ENCODE results near the gene FZD1.

FZD1 gene

DNA sequence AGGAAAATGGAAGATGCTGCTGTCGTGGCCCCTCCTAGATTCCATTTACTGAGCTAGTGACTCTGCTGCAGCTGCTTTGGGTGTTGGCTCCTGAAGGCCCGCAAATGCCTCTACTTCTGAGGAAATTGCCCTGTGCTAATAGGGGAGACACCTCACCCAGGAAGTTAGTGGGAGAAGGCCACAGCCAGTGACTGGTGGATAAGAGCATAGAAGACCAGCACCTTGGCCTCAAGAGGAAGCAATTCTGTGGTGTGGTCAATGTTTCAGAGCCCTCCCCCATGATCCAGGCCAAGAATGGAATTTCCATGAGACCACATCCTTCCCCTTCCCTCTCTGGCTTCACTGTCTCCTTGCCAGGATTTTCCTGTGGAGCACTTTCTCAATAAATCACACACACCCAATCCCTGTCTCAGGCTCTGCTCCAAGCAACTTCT lies 25.0 kb upstream of the FZD1 start:
- no peak overlapping the region for H3K9ac ChIP-seq (ENCODE audit: low read length)
- no peak overlapping the region for H3K4me3 ChIP-seq (ENCODE audit: low read length)
- H3K27me3 ChIP-seq (ENCODE audit: low read depth, low read length): no peaks in the 10 kb centered on the region
- H3K79me2 ChIP-seq (ENCODE audit: low read length): no peaks in the 10 kb centered on the region
- H4K20me1 ChIP-seq (ENCODE audit: insufficient read depth, low read length): no peaks in the 10 kb centered on the region
- no peak overlapping the region for H3K4me2 ChIP-seq (ENCODE audit: low read length)
- no peak overlapping the region for H3K27ac ChIP-seq (ENCODE audit: low read length)
- H3K4me1 ChIP-seq (ENCODE audit: low read length): no peaks in the 10 kb centered on the region
- no peaks in the 10 kb centered on the region for H3K9me3 ChIP-seq (ENCODE audit: insufficient read depth, low read length)
- H3K36me3 ChIP-seq (replicated peaks; ENCODE audit: low read depth, low read length): no peaks in the 10 kb centered on the region
- TF ChIP-seq EZH2phosphoT487 (IDR thresholded peaks at IDR 0.05; ENCODE audit: low read depth): no peak
- TF ChIP-seq, protein P1, sequence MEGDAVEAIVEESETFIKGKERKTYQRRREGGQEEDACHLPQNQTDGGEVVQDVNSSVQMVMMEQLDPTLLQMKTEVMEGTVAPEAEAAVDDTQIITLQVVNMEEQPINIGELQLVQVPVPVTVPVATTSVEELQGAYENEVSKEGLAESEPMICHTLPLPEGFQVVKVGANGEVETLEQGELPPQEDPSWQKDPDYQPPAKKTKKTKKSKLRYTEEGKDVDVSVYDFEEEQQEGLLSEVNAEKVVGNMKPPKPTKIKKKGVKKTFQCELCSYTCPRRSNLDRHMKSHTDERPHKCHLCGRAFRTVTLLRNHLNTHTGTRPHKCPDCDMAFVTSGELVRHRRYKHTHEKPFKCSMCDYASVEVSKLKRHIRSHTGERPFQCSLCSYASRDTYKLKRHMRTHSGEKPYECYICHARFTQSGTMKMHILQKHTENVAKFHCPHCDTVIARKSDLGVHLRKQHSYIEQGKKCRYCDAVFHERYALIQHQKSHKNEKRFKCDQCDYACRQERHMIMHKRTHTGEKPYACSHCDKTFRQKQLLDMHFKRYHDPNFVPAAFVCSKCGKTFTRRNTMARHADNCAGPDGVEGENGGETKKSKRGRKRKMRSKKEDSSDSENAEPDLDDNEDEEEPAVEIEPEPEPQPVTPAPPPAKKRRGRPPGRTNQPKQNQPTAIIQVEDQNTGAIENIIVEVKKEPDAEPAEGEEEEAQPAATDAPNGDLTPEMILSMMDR (IDR thresholded peaks at IDR 0.05; ENCODE audit: low read depth, low read length): no peak
- H2AFZ ChIP-seq (ENCODE audit: low read depth, low read length): no peak overlapping the region

DNA sequence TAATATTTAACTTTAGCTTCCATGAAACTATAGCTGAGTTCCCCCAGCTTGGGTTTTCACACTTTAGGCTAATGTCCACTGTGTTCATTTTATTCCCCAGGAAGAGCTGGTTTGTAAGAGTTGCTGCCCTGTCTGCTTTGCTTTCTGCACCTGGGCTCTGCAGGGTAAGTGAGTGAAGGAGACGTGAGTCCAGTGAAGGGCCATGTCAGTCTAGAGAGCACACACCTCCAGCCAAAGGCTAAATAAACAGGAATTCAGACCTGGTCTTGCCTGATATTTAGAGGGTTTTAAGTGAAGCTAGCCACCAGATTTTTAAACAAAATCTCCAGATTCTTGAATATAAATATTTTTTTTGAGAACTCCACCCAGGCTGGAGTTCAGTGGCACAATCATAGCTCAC lies 24.5 kb upstream of the FZD1 start:
- Histone ChIP-seq H3K4me3 (ENCODE audit: low read length) (no peak overlapping the region), H2AFZ (ENCODE audit: low read depth, low read length) (no peak overlapping the region), H3K4me1 (ENCODE audit: low read length) (no peaks in the 10 kb centered on the region), H4K20me1 (ENCODE audit: insufficient read depth, low read length) (no peaks in the 10 kb centered on the region), H3K4me2 (ENCODE audit: low read length) (no peak overlapping the region), H3K27me3 (ENCODE audit: low read depth, low read length) (no peaks in the 10 kb centered on the region), H3K9me3 (ENCODE audit: insufficient read depth, low read length) (no peaks in the 10 kb centered on the region), H3K79me2 (ENCODE audit: low read length) (no peaks in the 10 kb centered on the region), H3K9ac (ENCODE audit: low read length) (no peak overlapping the region), H3K27ac (ENCODE audit: low read length) (no peak overlapping the region), H3K36me3 (replicated peaks; ENCODE audit: low read depth, low read length) (no peaks in the 10 kb centered on the region)
- TF ChIP-seq EZH2phosphoT487 (IDR thresholded peaks at IDR 0.05; ENCODE audit: low read depth): no peak
- TF ChIP-seq, protein P1 (IDR thresholded peaks at IDR 0.05; ENCODE audit: low read depth, low read length): no peak

DNA sequence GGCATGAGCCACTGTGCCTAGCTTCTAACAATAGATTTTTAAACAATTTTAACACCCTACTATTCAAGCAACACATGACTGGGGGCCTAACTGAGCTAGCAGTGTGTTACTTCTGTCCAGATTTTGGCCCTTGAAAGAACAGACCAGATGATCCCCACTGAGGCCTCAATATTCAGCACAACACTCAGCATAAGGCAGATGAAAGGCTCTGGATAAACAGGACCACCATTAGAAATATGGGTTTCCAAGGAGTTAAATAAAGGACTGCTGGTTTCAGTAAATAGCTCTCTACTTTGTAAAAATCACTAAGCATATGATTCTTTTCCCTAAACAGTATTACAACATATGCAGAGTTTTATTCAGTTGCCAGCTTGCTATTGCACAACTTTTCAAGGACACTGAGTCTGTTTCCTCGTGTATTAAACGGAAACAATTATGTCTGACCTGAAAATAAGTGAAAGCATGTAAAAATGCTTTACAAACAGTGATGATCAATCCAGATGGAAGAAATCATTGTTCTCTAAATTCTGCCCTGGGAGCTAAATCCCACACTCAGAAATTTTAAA lies 23.8 kb upstream of the FZD1 start:
- Histone ChIP-seq H3K4me2 (ENCODE audit: low read length) (no peak overlapping the region), H3K36me3 (replicated peaks; ENCODE audit: low read depth, low read length) (no peaks in the 10 kb centered on the region), H3K79me2 (ENCODE audit: low read length) (no peaks in the 10 kb centered on the region), H3K4me1 (ENCODE audit: low read length) (no peaks in the 10 kb centered on the region), H3K27ac (ENCODE audit: low read length) (no peak overlapping the region), H3K27me3 (ENCODE audit: low read depth, low read length) (no peaks in the 10 kb centered on the region), H3K9me3 (ENCODE audit: insufficient read depth, low read length) (no peaks in the 10 kb centered on the region), H4K20me1 (ENCODE audit: insufficient read depth, low read length) (no peaks in the 10 kb centered on the region), H2AFZ (ENCODE audit: low read depth, low read length) (no peak overlapping the region), H3K4me3 (ENCODE audit: low read length) (no peak overlapping the region), H3K9ac (ENCODE audit: low read length) (no peak overlapping the region)
- TF ChIP-seq, protein P1 (IDR thresholded peaks at IDR 0.05; ENCODE audit: low read depth, low read length): no peak
- TF ChIP-seq EZH2phosphoT487 (IDR thresholded peaks at IDR 0.05; ENCODE audit: low read depth): no peak

DNA sequence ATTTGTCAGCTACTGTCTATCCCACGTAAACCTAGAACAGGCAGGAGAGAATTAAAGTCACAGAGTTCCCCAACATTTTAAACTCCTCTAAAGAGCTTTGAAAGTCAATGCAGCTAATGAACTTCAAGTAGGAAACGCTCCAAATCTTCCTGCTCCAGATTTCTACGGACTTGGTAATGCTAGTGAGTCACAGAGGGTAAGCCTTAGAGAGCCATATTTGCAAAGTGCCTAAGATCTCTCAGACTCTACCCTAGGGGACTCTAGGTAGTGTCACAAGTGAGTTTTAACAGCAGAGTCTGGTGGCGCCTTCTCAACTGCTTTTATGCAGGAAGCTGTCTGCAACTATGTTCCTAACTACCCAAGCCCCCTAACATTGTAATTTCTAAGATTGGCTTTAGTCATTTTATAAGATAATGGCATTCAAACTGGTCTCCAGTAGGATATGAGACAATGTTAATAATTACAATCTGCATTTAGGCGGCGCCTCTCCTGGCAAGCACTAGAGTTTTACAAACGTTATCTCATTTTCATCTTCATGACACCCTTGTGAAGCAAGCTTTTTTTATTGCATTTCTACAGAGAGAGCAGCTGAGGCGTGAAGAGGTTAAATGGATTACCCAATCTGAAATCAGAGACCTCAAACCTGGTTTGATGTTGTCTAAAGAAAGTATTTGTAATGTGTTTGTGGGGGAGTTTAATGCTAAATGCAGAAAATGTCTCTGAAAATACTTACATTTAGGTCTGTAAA lies 22.0 kb upstream of the FZD1 start:
- H2AFZ ChIP-seq (ENCODE audit: low read depth, low read length): no peak overlapping the region
- no peak for TF ChIP-seq EZH2phosphoT487 (IDR thresholded peaks at IDR 0.05; ENCODE audit: low read depth)
- TF ChIP-seq, protein P1 (IDR thresholded peaks at IDR 0.05; ENCODE audit: low read depth, low read length): no peak

More for the DNA sequence above, 22.0 kb upstream of the FZD1 start:
- Histone ChIP-seq H3K9ac (ENCODE audit: low read length) (no peak overlapping the region), H3K27me3 (ENCODE audit: low read depth, low read length) (no peaks in the 10 kb centered on the region), H4K20me1 (ENCODE audit: insufficient read depth, low read length) (no peaks in the 10 kb centered on the region), H3K27ac (ENCODE audit: low read length) (no peak overlapping the region), H3K79me2 (ENCODE audit: low read length) (no peaks in the 10 kb centered on the region), H3K4me3 (ENCODE audit: low read length) (no peak overlapping the region), H3K4me2 (ENCODE audit: low read length) (no peak overlapping the region), H3K9me3 (ENCODE audit: insufficient read depth, low read length) (no peaks in the 10 kb centered on the region), H3K36me3 (replicated peaks; ENCODE audit: low read depth, low read length) (no peaks in the 10 kb centered on the region), H3K4me1 (ENCODE audit: low read length) (no peaks in the 10 kb centered on the region)
